Body of pancreas (tissue), 4 donors: ENCODE measurements around the gene FIS1. TPM values are rescaled to one million over a fixed set of nuclear protein-coding genes. Genes with fewer than 3 reads are reported as not detected.
"Not testable (repeated sequence)": the region's sequence is repeated elsewhere in the genome, so short reads cannot be mapped to it uniquely, and the experiment has no call there.

Experiments
- ATAC-seq: fragments of 150-250 bp; one replicate; pipeline ENCODE4 v1.9.1; 2016
- DNase-seq, 4 donors: peaks; one replicate each; pipeline ENCODE4 v3.0.0-alpha.2; 2019
- H3K27ac ChIP-seq, 4 donors: fragments of 200-600 bp; sonication (generic); 1 replicate in 3 of 4; 2 replicates in 1 of 4; pipeline versions ENCODE4 v1.5.1 to v1.6.1; 2016 to 2019; ENCODE audit warnings: mild to moderate bottlenecking in 1 of 4, mixed read lengths in 1 of 4, moderate library complexity in 1 of 4
- H3K27me3 ChIP-seq, 2 donors: fragments of 200-600 bp; sonication (generic); one replicate each; pipeline ENCODE4 v1.6.0; 2016; ENCODE audit warnings: mild to moderate bottlenecking in 1 of 2
- H3K36me3 ChIP-seq, 2 donors: fragments of 200-600 bp; sonication (generic); replicated peaks in 1 of 2; 2 replicates each; pipeline ENCODE4 v1.5.1; 2016; ENCODE audit warnings: low read depth in 2 of 2; ENCODE audit not compliant: insufficient read depth in 1 of 2
- H3K4me1 ChIP-seq: fragments of 200-600 bp; sonication (generic); one replicate; pipeline ENCODE4 v1.6.0; 2016
- H3K4me3 ChIP-seq, 2 donors: fragments of 200-600 bp; sonication (generic); 1 replicate in 1 of 2; 2 replicates in 1 of 2; pipeline ENCODE4 v1.5.1; 2016 to 2019
- H3K9me3 ChIP-seq, 3 donors: fragments of 200-600 bp; sonication (generic); 1 replicate in 2 of 3; 2 replicates in 1 of 3; pipeline ENCODE4 v1.5.1; 2016
- CTCF ChIP-seq, 7 experiments: fragments of 450-650 bp in 4 of 7; fragments of 200-600 bp in 3 of 7; sonication (generic) in 3 of 7; IDR thresholded peaks; one replicate each; pipeline ENCODE4 v1.5.1; 2016 to 2019; ENCODE audit warnings: antibody characterized with exemption in 7 of 7
- POLR2A ChIP-seq, 3 donors: fragments of 450-650 bp; IDR thresholded peaks; one replicate each; pipeline ENCODE4 v1.6.1; 2016; ENCODE audit warnings: antibody characterized with exemption in 3 of 3, mild to moderate bottlenecking in 2 of 3
- WGBS, 2 donors: methylation state at CpG; one replicate each; pipeline ENCODE4 v1.1.5; 2017; 5-methylcytosine and 5-hydroxymethylcytosine counted together
- intact Hi-C: fragments of 100-400 bp; cut with DNase I; formaldehyde crosslinking; loops from one replicate; pipeline ENCODE4 v1.15.1; 2023
- total RNA-seq, 2 donors: library from RNA; depleted of rRNA; stranded (reverse); fragments of >200 nt; gene quantifications; one replicate each; pipeline ENCODE4 v1.1.0, GENCODE V29; 2016

The FIS1 gene
- total RNA-seq, 2 donors from 2014 or later, result 88.2 to 148 TPM

GRCh38 chr7:101288439-101288838 is 43.6 kb upstream of the FIS1 start:
- H3K27ac ChIP-seq, result no peak overlapping the region
- TF ChIP-seq CTCF (IDR thresholded peaks at IDR 0.05) (no peak), POLR2A (IDR thresholded peaks at IDR 0.05) (no peak)
- no peaks in the 10 kb centered on the region for H3K36me3 ChIP-seq
- no peak for DNase-seq
- no peak for ATAC-seq
- H3K4me3 ChIP-seq, result no peak overlapping the region
- no peaks in the 10 kb centered on the region for H3K9me3 ChIP-seq
- intact Hi-C loops, result no loop called here
- no peaks in the 10 kb centered on the region for H3K4me1 ChIP-seq
- peaks cover 0 to 5% of the 10 kb centered on the region in 2 donors for H3K27me3 ChIP-seq
- 85 to 90% methylated on average over 3 of the region's 3 CpGs for WGBS, 2 donors

- no peaks in the 10 kb centered on the region for H3K36me3 ChIP-seq
- H3K27ac ChIP-seq, result no peak overlapping the region
- ATAC-seq (no peak), DNase-seq (no peak)
- no peak overlapping the region for H3K4me3 ChIP-seq
- TF ChIP-seq POLR2A (IDR thresholded peaks at IDR 0.05), result no peak
- no peak for TF ChIP-seq CTCF (IDR thresholded peaks at IDR 0.05)
- WGBS, 2 donors, result 73 to 82% methylated on average over 4 to 6 of the region's 6 CpGs
- peaks cover 6% of the 10 kb centered on the region for H3K4me1 ChIP-seq
- intact Hi-C loops, result no loop called here
- no peaks in the 10 kb centered on the region for H3K9me3 ChIP-seq
- H3K27me3 ChIP-seq, result peaks cover 0 to 5% of the 10 kb centered on the region in 2 donors
These were observed 42.2 kb upstream of the FIS1 start for GRCh38 chr7:101287032-101287431.

GRCh38 chr7:101285880-101286279 is 41.0 kb upstream of the FIS1 start:
- 47 to 70% methylated on average over 3 of the region's 3 CpGs for WGBS, 2 donors
- H3K27me3 ChIP-seq, H3K9me3 ChIP-seq, H3K4me3 ChIP-seq, H3K4me1 ChIP-seq, H3K36me3 ChIP-seq, intact Hi-C loops: not testable (repeated sequence)
- peak overlapping the region in 1 of 4 donors; percentile 16 for H3K27ac ChIP-seq
- TF ChIP-seq CTCF (IDR thresholded peaks at IDR 0.05), result peak in 1 of 7 experiments; percentile 6
- DNase-seq, result peak; percentile 54 to 80 (median 72)
- ATAC-seq, result peak; percentile 56

DNA sequence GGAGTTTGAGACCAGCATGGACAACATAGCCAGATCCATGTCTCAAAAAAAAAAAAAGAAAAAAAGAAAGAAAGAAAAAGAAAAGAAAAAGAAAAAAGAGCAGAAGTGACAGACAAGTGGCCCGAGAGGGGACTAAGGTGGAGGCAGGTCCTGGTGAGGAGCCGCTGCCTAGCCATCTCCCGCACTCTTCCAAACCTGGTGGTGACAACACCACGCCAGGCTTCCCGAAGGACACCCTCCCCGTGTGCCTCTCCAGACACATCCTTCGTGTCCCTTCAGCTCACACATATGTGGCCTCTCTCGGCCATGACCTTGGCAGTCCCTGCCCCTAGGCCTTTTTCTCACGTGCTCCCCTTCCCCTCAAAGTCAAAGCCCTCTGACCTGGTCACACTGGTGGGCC is 40.3 kb upstream of the FIS1 start:
- TF ChIP-seq CTCF (IDR thresholded peaks at IDR 0.05), result no peak
- no peak for TF ChIP-seq POLR2A (IDR thresholded peaks at IDR 0.05)
- H3K4me3 ChIP-seq, result no peak overlapping the region
- intact Hi-C loops, result no loop called here
- DNase-seq, result no peak
- 49 to 62% methylated on average over 5 to 9 of the region's 9 CpGs for WGBS, 2 donors
- no peaks in the 10 kb centered on the region for H3K36me3 ChIP-seq
- no peaks in the 10 kb centered on the region for H3K9me3 ChIP-seq
- H3K4me1 ChIP-seq, result peaks cover 6% of the 10 kb centered on the region
- H3K27me3 ChIP-seq, result no peaks in the 10 kb centered on the region
- H3K27ac ChIP-seq, result peak overlapping the region in 1 of 4 donors; percentile 16
- ATAC-seq, result no peak

- not testable (repeated sequence) for DNase-seq, H3K36me3 ChIP-seq, ATAC-seq, H3K4me1 ChIP-seq, H3K27ac ChIP-seq, H3K9me3 ChIP-seq, H3K27me3 ChIP-seq, H3K4me3 ChIP-seq
- intact Hi-C loops, result loop anchor here (5.0 kb wide), 1 partner anchor 139 kb away; no protein-coding TSS in a partner anchor
- 86 to 96% methylated on average over 4 to 8 of the region's 8 CpGs for WGBS, 2 donors
These were observed 36.0 kb upstream of the FIS1 start for GRCh38 chr7:101280912-101281311.
